Liver (tissue), 3 donors: ENCODE results near the gene CCNI2.

Experiments used
- JUND ChIP-seq, 2 donors: IDR thresholded peaks; 2 replicates each; pipeline ENCODE4 v1.6.1; 2016; ENCODE audit warnings: antibody characterized with exemption in 2 of 2
- TF ChIP-seq, protein P1 (sequence below): fragments of 150-350 bp; IDR thresholded peaks from 2 replicates; pipeline ENCODE4 v1.5.1; 2017; ENCODE audit warnings: improper control_type of control experiment, low read depth, low read length; ENCODE audit not compliant: missing input control
- donor health status: healthy.
- donor health status: healthy.

DNA sequence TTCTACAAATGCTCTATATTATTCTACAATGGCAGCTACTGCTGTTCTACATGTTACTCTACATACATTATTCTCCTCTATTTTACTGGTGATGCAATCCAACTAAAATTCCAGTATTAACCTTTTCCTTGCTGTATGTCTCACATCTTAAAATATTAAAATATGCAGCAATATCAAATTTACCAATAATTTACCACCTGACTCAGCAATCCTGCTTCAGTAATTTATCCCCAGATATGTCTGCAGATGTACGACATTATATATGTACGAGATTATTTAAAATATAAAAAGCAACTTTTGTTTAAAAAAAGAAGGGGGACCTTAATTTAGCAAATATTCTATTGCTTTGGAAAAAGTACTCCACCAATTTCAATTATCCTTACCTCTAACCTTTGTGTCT is 21.5 kb upstream of the CCNI2 start:
- TF ChIP-seq, protein P1, sequence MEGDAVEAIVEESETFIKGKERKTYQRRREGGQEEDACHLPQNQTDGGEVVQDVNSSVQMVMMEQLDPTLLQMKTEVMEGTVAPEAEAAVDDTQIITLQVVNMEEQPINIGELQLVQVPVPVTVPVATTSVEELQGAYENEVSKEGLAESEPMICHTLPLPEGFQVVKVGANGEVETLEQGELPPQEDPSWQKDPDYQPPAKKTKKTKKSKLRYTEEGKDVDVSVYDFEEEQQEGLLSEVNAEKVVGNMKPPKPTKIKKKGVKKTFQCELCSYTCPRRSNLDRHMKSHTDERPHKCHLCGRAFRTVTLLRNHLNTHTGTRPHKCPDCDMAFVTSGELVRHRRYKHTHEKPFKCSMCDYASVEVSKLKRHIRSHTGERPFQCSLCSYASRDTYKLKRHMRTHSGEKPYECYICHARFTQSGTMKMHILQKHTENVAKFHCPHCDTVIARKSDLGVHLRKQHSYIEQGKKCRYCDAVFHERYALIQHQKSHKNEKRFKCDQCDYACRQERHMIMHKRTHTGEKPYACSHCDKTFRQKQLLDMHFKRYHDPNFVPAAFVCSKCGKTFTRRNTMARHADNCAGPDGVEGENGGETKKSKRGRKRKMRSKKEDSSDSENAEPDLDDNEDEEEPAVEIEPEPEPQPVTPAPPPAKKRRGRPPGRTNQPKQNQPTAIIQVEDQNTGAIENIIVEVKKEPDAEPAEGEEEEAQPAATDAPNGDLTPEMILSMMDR = no peak
- no peak for TF ChIP-seq JUND (IDR thresholded peaks at IDR 0.05)
